Stimulated activated CD4-positive, alpha-beta T cell treated with anti-CD3 and anti-CD28 coated beads, Interleukin-1b, Interleukin-23, amount 100 ng/mL, for 24 hours (primary cell): ENCODE results near the gene CD34.

Experiments
- DNase-seq, 4 experiments: peaks; one replicate each; pipeline ENCODE4 v3.0.0-alpha.2; 2020; ENCODE audit warnings: low read depth in 4 of 4, low spot score in 1 of 4

The CD34 gene

GRCh38 chr1:207901041-207901653, 9.8 kb downstream of the CD34 start:
- DNase-seq, result no peak

DNA sequence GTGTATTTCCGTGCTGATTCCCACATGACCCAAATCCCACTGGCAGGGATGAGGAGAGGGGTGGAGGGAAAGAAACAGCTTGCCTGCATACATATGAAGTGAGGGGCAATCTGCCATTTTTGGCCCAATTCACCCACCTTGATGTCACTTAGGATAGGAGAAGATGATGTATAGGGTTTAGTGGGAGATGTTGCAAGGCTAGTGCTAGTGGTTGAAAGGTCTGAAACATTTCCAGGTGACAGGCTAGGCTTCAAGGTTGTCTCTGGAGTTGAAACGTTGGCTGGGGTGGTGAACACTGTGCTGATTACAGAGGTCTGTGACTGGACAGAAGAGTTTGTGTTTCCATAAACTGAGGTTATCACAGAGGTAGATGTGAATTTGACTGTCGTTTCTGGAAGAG, 12.1 kb downstream of the CD34 start:
- no peak for DNase-seq

DNA sequence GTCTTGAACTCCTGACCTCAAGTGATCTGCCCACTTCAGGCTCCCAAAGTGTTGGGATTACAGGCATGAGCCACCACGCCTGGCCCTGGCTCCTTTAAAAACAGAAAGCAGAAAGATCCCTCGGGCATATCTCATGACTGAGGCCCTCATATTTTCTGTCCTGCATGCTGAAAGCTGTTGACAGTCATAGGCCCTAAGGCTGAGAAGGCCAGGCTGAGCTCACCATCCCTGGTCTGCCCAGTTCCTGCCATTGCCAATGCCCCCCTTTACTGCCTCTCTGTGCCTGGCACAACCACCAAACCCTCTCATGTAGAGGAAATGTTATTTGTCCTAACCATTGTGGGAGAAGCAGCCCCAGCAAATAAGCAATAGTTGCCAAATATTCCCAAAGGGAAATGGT, 12.7 kb downstream of the CD34 start:
- no peak for DNase-seq

- DNase-seq, result no peak
These were observed 13.7 kb downstream of the CD34 start for GRCh38 chr1:207897188-207897587.

DNA sequence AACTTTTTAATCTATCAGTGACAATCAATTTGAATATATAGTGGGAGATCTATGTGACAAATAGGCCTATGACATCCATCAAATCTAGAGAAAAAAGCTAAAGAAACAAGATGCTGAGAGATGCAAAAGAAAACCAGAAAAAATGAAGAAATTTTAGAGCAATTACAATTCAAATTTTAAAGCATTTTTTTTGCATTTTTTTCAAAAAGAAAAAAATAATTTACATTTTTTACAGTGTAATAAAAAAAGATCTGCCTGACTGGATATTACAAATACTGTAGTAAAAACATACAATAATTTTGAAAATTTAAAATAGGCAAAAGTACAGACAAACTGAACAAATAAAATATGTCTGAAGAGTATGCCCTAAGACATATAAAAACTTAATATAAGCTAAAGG, 14.4 kb downstream of the CD34 start:
- DNase-seq, result no peak

DNA sequence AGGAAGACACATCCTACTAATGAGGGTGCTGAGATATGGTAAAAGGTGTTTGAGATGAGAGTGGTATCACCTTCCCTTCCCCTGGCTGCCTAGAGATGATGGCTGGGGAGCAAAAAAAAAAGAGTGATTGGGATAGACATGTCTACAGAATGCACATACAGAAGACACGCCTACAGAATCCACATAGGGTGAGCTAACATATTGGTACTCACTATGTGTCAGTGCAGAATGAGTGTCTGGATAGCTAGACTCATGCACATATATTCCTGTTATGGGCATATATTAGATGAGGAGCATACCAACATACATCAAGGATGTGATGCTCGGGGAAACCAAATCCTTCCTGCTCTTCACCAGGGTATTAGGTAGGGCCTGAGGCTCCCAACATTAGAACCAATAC, 16.2 kb downstream of the CD34 start:
- DNase-seq, result no peak

GRCh38 chr1:207893737-207894582, 17.0 kb downstream of the CD34 start:
- no peak for DNase-seq

GRCh38 chr1:207892764-207893163, 18.2 kb downstream of the CD34 start:
- no peak for DNase-seq

GRCh38 chr1:207891148-207891547, 19.8 kb downstream of the CD34 start:
- DNase-seq, result no peak

DNA sequence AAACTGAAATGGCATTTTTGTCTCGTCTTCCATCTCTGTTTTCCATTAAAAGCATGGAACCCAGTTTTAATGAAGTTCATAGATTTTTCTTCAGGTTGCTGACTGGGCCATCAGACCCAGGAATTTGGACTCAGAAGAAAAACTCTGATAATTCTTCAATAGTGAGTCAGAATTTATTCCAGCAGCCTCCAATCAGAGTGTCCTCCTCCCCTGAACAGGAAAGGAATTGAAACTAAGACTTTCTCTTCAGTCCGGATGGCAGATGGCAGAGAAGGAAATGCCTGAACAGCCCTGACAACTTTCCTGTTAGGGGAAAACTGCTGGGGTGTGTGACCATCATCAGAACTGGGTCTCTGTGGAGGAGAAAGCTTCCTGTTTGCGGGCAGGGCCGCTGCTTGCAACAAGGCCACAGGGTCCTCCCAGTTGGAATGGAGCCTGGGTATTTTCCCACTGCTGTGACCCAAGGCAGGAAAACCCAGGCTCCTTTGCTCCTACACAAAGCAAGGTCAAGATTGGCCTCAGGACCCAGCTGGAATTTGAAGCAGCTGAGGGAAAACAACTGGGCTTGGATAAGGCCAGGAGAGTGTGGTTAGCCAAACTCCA, 20.7 kb downstream of the CD34 start:
- DNase-seq, result no peak

DNA sequence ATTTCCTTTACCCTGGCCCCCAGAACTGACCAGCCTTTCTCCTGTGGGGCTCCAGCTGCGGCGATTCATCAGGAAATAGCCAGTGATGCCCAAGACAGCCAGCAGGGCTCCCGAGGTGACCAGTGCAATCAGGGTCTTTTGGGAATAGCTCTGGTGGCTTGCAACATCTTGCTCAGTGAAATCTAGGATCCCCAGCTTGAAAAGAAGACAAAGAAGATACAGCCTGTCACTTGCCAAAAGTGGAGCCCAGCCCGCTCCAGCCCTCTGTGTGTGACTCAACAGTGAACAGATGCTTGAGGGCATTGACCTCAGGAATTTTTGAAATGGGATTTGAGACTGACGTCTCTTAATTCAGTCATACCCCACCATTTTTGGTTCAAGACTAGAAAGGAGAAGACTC, 22.3 kb downstream of the CD34 start:
- DNase-seq, result no peak

- DNase-seq, result no peak
These were observed 23.3 kb downstream of the CD34 start for GRCh38 chr1:207887542-207888201.

DNA sequence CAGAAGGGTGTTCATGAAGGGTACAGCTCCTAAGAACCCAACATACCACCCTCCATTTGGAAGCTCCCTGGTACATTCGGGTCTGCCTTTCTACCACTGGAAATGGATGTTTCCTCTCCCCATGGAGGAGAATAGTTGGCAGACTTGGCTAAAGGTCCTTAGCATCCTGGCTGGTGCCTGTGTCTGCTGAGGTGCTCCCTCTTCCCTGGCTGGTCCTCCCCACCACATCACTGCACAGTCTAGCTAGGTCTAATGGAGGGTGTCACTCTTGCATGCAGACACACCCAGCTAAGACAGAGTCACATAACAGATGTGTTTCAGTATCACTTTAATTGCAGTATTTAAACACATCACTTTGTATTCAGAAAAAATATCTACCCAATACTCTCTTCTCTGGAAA, 24.7 kb downstream of the CD34 start:
- DNase-seq, result no peak

DNA sequence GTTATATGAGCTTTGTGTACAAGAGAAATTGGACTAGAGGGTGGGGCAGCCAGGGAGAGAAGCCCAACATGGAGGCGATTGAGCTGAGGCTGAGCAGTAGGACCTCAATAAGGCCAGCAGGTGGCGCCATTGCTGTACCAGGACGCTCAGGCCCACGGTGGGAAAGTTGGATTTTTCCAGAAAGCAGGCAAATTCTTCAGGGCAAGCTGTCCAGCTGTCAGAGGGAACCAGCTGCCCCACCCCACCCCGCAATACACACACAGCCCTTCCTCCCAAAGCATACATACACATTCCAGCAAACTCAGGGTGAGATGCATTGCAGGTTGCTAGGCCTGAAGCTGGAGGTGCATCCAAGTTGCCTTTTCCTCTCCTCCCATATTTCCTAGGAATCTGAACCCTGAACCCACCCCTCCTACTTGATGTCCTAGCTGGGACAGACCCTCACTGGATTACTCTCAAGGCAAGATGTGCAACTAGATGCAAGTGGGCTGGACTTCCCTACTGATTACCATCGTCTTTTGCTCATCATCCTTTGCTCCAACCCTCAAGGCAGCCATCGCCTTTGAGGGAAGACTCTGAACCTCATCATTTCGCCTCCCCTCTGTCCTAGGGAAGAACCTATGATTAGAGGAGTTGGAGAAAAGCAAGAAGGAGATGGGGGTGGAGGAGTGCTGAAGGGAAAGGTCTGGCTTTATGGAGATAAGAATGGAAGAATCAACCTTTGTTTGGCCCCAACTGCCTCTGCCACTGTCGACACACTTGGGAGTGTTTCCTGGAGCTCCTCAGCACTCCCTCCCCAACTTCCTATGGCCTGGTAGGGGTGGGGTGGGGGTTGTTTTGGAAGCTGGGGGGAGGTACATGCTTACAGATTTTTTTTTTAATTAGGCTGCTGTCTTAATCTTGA, 25.5 kb downstream of the CD34 start:
- peak; percentile 50 to 59 (median 55) for DNase-seq

DNA sequence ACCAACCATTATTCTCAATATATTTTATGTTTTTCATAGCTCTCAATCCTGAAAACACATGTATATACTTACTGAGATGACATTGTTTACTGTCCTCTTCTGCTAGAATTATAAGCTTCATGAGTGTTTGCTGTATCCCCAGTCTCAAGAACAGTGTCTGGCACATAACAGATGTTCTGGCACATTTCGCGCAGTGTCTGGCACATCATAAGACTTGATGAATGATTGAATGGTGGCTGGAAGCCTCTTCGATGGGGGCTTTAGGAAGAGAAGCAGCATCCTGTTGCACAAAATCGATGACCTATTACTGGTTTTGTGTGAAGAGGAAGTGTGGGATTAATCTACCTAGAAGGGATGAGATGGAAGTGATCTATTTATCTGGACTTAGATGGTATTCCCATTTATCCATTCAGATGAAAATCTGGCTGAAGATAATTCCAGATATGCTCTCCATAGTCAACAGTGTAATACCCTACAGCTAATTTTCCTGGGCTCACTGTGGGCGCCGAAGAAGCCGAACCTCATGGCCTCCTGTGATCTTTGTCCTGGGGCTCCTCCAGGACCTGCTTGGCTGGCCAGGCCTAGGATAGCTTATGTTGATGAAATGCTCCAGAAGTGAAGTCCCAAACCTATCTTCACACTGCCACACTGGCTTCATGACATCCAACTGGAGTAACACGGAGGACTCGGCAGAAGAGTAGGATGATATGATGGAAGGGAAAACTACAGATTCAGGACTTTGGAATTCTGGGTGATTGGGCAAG, 26.5 kb downstream of the CD34 start:
- no peak for DNase-seq

- no peak for DNase-seq
These were observed 27.2 kb downstream of the CD34 start for GRCh38 chr1:207883660-207884250.

DNA sequence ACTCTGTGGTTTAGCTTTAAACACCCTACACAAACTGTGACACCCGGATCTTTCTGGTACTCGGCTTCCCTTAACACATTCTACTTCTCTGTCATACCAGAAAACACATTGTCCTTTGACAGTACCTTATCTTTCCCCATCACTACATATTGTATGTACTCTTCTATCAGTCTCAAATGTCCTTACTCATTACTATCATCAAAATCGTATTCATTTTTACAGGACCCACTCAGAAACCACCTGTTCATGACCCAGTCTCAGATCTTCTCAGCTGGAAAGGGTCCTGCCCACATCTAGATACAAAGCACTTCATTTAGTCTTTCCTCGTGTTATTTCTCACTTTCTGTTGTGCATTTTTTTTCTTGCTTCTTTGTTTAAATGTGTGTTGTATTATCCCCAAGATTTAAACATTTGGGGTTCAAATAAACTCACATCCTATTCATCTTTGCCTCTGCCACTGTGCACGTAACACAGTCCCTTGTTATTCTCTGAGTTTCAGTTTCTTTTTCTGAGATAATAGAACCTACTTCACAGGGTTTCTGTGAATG, 27.7 kb downstream of the CD34 start:
- no peak for DNase-seq

DNA sequence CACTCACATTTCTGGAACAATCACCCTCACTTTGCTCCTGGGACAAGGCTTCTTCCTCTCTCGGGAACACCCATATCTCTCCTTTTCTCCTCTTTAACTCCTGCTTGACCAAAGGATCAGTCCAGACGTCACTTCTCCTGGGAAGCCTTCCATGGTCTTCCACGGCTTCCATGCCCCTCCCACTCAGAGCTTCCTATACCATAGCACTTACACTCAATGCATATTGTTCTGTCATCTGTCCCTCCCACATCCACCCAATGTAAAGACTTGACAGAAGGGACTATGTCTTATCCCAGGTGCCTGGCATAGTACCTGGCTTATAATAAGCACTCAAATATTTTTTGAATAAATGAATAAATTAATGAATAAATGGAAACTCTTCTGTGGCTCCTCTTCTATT, 28.2 kb downstream of the CD34 start:
- no peak for DNase-seq

GRCh38 chr1:207878939-207879338, 32.0 kb downstream of the CD34 start:
- DNase-seq, result no peak
